NOMO-1 (cell line): Measurements from ENCODE around the gene IL1A.

Experiments used
- DNase-seq, 2 experiments: peaks; one replicate each; lab custom pipeline; 2025; ENCODE audit not compliant: unreplicated experiment in 2 of 2; lab: John Stamatoyannopoulos, UW

The IL1A gene

GRCh38 chr2:112793449-112793978, 9.2 kb upstream of the IL1A start:
- peak; percentile 83 to 94 for DNase-seq

- no peak for DNase-seq
Observed at GRCh38 chr2:112792419-112792818, 8.1 kb upstream of the IL1A start.

GRCh38 chr2:112791693-112792230, 7.5 kb upstream of the IL1A start:
- no peak for DNase-seq

DNA sequence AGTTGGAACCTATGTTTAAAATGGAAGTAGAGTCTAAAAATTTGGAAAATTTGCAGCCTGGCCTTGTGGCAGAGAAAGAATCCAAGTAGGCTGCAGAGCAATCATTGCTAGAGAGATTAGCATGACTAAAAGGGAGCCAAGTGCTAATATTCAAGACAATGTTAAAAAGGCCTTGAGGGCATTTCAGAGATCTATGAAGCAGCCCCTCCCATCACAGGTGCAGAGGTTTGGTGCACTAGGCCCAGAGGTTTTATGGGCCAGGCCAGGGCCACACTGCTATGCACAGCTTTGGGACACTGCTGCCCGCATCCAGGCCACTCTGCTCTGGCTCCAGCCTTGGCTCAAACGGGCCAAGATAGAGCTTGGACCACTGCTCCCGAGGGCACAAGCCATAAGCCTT, 6.7 kb upstream of the IL1A start:
- no peak for DNase-seq

DNA sequence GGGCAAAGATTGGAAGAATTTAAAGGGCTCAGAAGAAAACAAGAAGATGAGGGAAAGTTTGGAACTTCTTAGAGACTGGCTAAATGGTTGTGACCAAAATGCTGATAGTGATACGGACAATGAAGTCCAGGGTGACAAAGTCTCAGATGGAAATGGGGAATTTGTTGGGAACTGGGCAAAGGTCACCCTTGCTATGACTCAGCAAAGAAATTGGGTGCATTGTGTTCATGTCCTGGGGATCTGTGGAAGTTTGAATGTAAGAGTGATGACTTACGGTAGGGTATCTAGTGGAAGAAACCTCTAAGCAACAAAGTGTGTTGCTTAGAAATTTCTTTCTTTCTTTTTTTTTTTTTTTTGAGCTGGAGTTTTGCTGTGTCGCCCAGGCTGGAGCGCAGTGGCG, 6.0 kb upstream of the IL1A start:
- DNase-seq, result no peak

DNA sequence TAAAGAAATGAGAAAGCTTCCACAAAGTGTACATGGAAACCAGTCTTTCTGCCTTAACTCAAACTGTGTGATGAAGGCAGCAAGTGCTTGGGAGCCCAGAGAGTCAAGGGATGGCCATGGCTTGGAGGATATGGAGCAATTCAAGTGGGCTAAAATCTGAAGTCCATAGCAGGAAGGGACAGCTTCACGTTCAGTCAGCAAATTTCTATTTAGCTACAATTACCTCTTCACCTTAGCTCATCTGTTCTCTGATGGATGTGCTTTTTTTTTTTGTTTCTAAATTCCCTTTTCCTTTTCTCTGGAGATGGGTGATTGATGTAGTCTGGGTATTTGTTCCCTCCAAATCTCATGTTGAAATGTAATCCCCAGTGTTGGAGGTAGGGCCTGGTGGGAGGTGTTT, 4.9 kb upstream of the IL1A start:
- DNase-seq, result no peak

DNA sequence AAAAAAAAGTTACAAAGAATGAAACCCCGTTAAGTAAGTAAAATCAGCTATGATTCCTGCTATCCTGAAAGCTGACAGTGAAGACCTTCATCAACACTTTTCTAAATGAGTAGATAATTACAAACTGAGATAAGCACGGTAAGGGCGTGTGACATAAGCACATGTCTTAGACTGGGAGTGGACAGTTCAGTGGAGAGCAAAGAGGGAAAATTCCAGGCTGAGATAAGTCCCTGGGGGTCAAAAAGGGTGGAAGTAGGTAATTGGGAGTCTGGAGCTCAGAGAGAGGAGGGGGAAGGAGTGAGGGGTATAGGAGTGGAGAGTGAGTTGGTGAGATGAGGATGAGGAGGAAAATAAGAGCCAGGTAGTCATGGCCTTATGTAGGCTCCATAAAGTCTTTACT, 4.4 kb upstream of the IL1A start:
- DNase-seq, result no peak

DNA sequence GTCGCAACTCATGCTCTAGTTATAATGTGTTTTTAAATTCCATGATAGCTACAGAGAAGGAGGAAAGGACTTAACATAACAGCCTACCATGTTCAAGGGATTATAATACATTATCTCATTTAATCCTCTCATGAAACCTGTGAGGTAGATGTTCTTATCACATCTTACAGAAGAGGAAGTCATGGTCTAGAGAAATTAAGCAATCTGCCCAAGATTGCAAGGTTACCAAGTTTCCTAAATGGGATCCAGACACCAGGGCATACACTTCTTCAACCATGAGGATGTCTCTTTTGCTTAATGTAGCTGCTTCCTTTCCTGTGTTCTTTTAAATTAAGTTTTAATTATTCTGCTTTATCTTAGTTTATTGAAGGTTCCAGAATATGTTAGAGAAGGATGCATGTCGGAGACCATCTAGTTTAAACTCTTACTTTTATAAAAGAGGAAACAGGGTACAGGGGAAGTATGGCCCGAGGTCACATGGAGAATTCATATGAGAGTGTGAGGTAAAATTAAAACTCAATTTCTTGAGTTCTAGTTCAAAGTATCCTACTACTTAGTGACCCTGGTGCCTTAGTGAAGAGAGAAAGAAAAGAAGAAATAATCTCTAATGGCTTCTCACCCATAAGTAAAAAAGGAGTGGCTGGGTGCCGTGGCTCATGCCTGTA, 3.6 kb upstream of the IL1A start:
- peak; percentile 44 to 96 for DNase-seq

GRCh38 chr2:112787294-112787693, 3.0 kb upstream of the IL1A start:
- no peak for DNase-seq

DNA sequence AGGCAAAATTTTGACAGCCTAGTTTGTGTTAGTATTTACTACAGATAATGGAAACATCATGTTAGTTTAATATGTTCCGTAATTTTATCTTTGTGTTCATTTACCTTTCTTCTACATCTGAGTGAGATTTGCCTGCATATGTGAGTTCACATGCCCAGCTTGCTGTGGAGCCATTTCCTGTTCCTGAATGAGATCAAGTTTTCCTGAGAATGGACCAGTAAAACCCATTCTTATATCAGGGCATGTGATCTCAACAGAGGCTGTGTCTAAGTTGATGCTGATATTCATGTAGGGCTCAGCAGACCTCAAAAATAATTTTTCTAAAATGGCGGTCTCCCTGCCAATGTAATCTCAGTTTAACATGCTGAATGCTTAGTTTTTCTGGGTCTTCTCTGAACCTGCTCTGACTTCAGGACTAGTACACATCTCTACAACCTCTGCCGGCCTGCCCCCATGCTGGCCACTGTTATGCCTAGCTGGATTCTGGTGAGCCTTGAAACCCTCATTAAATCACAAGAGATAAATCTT, 1.0 kb downstream of the IL1A start:
- DNase-seq, result no peak

DNA sequence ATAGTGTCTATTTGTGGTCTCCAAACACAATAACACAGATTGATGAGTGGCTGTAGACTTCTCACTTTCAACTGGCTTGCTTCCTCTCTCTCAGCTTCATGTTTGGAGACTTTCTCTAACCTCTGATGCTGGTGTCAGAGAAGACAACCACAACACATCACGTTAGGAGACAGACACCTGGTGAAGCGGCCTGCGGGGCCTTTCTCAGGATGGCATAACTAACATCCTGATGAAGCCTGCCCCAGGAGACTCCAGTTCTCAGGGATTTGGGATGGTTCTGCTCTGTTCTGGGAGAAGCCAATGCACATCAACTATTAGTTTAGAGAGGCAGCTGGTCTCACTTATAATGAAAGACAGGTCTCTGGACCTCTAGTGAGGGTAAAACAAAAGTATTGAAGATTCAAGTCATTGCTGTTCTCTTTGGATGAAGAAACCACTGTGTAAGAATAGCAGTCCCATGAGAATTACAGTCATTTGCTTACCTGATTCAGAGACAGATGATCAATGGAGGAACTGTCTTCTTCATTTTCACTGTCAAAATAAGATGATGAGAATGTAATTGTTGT, 2.0 kb downstream of the IL1A start:
- DNase-seq, result no peak

DNA sequence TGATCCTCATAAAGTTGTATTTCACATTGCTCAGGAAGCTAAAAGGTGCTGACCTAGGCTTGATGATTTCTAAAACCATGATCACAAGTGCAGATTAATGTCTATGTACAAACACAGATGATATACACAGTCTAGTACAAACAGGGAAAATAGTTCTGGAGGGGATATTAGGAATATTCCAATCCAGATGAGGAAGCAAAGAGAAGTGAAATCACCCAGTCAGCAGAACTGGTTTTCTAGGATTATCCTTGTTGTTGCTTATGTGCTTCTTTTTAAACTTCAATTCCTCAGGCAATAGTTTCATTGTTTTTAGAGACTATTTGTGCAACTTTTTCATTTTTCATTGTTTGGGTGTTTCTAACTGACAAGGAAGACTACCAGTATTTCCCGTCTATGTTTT, 4.7 kb downstream of the IL1A start:
- DNase-seq, result no peak

DNA sequence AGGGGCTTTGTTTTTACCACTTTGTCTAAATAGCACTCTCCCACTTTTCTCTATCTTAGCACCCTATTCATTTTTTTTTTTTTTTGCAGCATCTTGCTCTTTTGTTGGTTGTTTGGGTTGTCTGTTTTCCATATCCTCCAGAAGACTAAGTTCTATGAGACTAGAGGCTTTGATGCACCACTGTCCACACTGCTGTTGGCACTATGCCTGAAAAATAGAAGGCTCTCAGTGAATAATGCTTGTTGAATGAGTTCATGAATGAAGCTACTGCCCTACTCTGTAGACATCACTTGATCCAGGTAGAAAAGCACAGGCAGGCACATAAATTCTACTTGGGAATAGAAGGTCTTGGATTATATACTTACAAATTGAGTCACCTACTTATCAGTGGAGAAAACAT, 7.3 kb downstream of the IL1A start:
- DNase-seq, result no peak

DNA sequence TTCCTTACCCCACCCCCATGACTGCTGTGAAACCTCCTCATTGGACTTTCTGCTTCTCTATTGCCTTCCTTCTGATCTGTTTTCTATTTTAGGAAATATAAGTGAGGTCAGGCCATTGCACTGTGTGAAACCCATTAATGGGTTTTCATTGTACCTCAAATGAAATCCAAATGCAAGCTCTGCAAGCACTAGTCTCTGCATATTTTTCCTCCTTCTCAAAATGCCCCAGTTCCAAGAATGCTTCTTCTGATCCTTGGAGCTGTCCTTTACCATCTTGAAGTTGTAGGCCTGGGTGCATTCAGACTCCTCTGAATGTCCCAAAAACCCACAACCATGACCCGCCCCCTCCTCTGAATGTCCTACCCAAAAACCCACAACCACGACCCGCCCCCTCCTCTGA, 8.2 kb downstream of the IL1A start:
- no peak for DNase-seq

- no peak for DNase-seq
Observed at GRCh38 chr2:112774536-112775285, 9.6 kb downstream of the IL1A start.

DNA sequence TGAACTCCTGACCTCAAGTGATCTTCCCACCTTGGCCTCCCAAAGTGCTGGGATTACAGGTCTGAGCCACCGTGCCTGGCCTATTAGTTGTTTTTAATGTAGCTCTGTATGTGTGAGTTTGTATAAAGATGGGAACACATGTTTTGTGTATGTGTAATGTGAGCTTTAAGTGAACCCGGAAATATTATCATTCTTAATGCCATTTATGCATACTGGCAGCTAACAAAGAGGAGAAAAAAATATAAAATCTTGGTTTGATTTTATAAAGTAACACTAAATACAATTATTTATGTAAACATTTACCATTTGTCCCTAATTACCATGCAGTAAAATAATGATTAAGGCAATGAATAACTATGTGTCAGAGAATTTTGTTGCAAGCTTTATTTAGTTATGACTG, 10.7 kb downstream of the IL1A start:
- no peak for DNase-seq

GRCh38 chr2:112772911-112773475, 11.3 kb downstream of the IL1A start:
- no peak for DNase-seq

DNA sequence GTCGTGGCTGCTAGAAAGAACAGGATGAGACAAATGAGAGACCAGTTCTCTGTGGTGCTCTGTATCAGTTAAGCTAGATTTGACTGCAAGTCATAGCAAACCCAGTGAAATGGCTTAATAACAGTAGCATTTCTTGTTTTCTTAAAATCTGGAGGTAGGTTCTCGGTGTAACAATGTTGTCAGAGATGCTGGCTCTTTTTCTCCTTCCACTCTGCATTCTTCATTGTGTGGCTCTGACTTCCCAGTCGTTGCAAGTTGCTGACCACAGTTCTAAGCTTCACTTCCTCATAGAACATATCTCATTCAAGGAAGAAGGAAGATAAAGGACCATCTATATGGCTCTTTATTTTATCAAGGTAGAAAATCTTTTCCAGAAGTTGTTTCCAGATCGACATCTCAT, 12.0 kb downstream of the IL1A start:
- peak; percentile 13 to 86 for DNase-seq

- no peak for DNase-seq
Observed at GRCh38 chr2:112768432-112768831, 15.9 kb downstream of the IL1A start.

DNA sequence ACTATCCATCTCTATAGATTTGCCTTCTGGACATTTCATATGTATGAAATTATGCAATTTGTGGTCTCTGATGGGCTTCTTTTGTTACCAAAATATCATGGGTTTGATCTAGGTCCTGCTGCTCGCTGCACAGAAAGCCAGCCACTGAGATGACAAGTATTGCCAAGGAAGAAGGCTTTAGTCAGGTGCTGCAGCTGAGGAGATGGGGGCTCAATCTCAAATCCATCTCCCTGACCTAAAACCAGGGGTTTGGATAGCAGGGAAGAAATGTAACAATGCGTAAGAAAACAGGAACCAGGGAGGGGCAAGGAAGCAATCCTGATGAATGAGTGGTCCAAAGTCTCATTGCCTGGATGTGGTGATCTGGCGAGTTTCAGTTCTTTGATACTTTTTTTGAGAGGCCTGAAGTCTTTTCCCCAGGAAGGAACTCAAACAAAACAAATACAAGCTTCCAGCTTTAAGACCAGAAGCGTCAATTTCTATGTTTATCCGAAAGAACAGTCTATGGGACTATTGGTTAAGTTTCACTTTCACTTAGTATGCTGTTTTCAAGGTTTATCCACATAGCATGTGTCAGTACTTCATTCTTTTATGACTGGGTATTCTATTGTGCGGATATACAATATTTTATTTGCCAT, 16.5 kb downstream of the IL1A start:
- no peak for DNase-seq

DNA sequence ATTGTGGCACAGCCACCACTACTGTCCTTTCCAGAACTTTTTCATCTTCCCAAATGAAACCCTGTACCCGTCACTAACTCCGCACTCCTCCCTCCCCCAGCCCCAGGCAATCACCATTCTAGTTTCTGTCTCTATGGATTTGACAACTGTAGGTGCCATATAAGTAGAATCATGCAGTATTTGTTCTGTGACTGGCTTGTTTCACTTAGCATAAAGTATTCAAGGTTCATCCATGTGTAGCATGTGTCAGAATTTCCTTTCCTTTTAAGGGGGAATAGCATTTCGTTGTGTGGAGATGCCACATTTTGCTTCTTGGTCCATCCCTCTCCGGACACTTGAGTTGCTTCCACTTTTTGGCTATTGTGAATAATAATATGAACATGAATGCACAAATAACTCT, 19.0 kb downstream of the IL1A start:
- DNase-seq, result no peak
